AG04449 (cell line): ENCODE measurements around the gene FHIT.

ENCODE experiments used
- CTCF ChIA-PET: fragments of 350-600 bp; formaldehyde crosslinking; extraction: SDS; loops from one replicate; lab custom pipeline; 2021; ENCODE audit warnings: antibody characterized with exemption; lab: Yijun Ruan, JAX
- POLR2A ChIA-PET: fragments of 400-600, 350-600 bp; formaldehyde crosslinking; extraction: SDS; loops from one replicate; lab custom pipeline; 2020; ENCODE audit warnings: antibody characterized with exemption, inconsistent platforms; lab: Yijun Ruan, JAX
- DNase-seq: peaks from one replicate; pipeline ENCODE4 v3.0.0-alpha.2; 2010; ENCODE audit warnings: low read depth, low spot score
- H3K4me3 ChIP-seq: 2 replicates; pipeline ENCODE4 v1.5.1; 2011; ENCODE audit warnings: low read depth, mild to moderate bottlenecking, control low read depth, low read length
- TF ChIP-seq, protein P1 (sequence below): IDR thresholded peaks from one replicate; pipeline ENCODE4 v1.5.1; 2011; ENCODE audit warnings: mild to moderate bottlenecking, moderate library complexity, low read length, control low read depth, inconsistent platforms; ENCODE audit not compliant: insufficient read depth; ENCODE audit errors: missing control alignments

The FHIT gene

DNA sequence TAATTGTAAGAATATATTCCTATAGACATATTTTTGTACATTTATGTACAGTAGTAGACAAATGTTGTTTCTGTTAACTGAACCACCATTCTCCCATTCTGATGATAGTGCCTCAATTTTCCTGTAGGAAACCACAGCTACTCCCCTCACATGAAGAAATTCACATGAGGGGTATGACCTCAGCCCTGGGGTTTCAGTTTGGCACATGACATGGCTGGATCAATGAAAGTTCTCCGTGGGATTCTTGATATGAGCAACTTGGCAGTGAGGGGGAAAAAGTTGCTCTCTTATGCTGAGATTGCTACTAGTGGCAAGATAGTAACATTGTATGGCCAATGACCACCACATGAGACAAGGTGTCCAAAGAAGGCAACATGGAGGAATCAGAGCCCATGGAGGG is 1111.1 kb downstream of the FHIT start:
- POLR2A ChIA-PET: interaction anchor here (0.7 kb wide), 1 partner anchor 435 kb away, joined by 5 read pairs; no protein-coding TSS in a partner anchor
- TF ChIP-seq, protein P1, sequence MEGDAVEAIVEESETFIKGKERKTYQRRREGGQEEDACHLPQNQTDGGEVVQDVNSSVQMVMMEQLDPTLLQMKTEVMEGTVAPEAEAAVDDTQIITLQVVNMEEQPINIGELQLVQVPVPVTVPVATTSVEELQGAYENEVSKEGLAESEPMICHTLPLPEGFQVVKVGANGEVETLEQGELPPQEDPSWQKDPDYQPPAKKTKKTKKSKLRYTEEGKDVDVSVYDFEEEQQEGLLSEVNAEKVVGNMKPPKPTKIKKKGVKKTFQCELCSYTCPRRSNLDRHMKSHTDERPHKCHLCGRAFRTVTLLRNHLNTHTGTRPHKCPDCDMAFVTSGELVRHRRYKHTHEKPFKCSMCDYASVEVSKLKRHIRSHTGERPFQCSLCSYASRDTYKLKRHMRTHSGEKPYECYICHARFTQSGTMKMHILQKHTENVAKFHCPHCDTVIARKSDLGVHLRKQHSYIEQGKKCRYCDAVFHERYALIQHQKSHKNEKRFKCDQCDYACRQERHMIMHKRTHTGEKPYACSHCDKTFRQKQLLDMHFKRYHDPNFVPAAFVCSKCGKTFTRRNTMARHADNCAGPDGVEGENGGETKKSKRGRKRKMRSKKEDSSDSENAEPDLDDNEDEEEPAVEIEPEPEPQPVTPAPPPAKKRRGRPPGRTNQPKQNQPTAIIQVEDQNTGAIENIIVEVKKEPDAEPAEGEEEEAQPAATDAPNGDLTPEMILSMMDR: no peak
- H3K4me3 ChIP-seq: no peak overlapping the region
- no peak for DNase-seq
- CTCF ChIA-PET: interaction anchor here (0.9 kb wide), 1 partner anchor 10 kb away, joined by 3 read pairs; no protein-coding TSS in a partner anchor

DNA sequence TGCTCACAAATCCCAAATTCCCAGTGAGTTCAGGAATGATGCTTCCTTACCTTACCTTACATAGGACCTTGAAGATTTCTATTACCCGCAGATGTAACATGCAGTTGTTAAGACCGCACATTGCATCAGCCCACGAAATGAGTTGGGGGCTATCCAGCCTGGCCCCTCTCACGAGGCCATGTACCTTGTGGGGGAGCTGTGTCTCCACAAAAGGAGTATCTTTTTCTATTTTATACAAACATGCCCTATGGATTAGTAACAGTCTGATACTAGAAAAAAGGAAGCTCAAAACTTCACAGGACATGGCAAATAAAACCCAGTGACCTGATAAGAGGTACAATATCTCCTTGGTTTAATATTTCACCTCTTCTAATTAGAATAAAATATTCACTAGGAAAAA is 1114.7 kb downstream of the FHIT start:
- no peak overlapping the region for H3K4me3 ChIP-seq
- CTCF ChIA-PET: no interaction called here
- DNase-seq: no peak
- TF ChIP-seq, protein P1: no peak
- POLR2A ChIA-PET: no interaction called here

DNA sequence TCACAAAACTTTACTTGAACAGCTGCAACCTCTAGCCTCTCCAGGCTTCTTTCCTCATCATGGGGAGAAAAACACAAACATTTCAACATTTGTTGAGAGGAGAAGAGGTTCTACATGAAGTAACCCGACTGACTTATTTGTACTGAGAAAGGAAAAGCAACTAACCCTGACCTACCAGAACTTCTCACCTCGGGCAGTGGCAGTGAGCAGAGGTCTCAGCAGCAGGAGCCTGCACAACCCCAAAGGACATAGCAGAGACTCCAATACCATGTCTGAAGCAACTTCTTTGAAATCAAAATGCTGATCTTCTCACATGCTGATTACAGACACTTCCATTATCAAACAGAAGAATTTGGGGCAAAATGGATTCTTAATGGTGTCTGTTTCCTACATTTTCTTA is 1115.8 kb downstream of the FHIT start:
- no peak for DNase-seq
- no peak overlapping the region for H3K4me3 ChIP-seq
- POLR2A ChIA-PET: no interaction called here
- TF ChIP-seq, protein P1: no peak
- CTCF ChIA-PET: interaction anchor here (1.1 to 1.2 kb wide), 2 partner anchors 12 to 560 kb away, joined by 3 read pairs; no protein-coding TSS in a partner anchor

DNA sequence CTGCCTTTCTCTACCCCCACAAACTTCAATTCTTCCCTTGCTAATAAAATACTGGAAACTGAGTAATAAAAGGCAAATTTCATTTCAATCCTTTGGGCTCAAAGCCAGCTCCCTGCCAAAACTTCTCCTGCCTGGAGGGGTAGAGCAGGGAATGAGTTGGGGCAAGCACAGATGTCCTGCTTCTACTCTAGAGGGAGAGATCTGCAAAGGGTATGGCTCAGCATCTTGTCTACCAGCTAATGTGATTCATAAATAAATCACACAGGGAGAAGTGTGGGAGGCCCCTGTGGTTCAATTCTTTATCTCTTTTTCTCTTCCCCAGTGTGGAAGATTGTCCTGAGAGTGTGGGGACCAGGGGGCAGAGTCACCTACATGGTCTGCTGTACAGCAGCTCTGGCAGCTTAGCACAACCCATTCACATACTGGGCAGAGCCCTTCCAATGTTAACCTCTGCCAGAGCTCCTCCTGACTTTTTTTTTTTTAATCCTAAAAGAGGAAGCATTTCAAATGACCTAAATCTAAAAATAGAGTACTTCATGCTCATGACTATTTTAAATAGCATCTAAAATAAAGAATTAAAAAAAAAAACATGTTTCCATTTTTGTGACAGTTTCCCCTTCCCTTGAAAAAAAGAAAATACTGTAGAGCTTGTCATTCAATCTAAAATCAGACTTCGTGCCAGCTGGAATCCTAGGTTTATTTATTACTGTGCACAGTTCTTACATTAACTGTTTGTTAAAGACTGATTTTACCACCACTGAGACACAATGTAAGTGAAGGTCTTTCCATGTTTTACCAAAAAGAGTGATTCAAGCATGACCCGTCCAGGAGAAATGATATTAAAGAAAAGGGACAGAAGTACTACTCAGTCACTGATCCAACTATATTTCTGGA is 1117.7 kb downstream of the FHIT start:
- CTCF ChIA-PET: no interaction called here
- H3K4me3 ChIP-seq: no peak overlapping the region

DNA sequence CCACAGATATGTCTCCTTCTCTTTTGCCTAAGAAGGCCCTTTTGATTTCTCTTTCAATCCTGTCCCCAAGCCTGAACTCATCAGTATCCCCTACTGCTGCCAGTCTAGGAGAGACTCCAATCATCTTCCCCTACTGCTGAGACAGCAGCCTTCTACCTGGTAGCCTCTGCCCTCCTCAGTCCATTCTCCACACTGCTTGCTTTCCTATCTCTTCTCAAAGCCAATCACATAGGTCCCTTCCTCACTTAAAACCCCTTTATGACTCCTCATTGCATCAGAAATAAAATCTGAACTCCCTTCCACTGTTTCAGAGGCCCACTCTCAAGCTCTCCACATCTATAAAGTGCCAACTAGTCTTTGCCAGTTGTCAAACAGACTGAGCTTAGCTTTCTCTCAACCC is 1119.6 kb downstream of the FHIT start:
- TF ChIP-seq, protein P1: no peak
- ChIA-PET POLR2A (no interaction called here), CTCF (no interaction called here)
- no peak overlapping the region for H3K4me3 ChIP-seq
- DNase-seq: no peak

More for the DNA sequence above, 1117.7 kb downstream of the FHIT start:
- POLR2A ChIA-PET: no interaction called here
- no peak for DNase-seq
- TF ChIP-seq, protein P1: no peak

DNA sequence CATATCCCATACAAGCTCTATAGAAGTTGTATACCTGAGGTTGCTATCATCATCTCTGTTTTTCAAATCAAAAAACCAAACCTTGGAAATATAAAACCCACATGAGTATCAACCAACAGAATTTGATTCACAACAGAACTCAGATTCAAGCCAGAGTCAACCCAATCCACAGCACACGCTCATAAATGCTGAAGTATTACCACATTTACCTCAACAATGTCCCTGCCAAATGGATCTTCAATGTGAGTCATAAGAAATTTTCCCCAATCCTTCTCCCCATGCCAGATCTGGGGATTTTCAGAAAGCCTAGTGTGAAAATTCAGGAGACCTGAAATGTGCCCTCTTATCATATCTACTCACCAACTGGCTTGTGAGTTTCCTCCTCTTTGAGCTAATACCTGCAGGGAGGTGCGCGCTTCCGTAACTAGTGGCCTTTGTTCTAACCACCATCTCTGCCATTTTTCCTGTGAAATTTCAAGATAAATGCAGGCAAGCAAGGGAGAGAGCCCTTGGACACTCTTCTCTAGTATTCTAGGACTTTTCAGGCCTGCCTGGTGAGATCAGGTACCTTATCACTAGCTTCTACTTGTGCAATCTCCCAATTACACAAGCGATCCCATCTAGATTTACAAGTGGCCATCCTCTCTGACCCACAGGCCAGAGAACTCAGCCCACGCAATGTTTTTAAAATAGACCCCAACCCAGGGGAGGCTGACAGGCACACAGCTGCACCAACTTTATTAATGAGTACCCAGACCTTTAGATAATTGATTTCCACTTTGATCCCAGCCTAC is 1124.5 kb downstream of the FHIT start:
- ChIA-PET CTCF (no interaction called here), POLR2A (no interaction called here)
- DNase-seq: no peak
- TF ChIP-seq, protein P1: no peak
- no peak overlapping the region for H3K4me3 ChIP-seq
